Muscle of leg (tissue), 11 donors: Measurements from ENCODE around the gene ABLIM2. TPM values are rescaled to one million over a fixed set of nuclear protein-coding genes. Genes with fewer than 3 reads are reported as not detected.

ENCODE experiments used
- DNase-seq: peaks from one replicate; pipeline ENCODE4 v3.0.0; 2013
- H3K27ac ChIP-seq: one replicate; pipeline ENCODE4 v1.5.1; 2013; ENCODE audit warnings: mild to moderate bottlenecking, low read length, control low read depth
- H3K27me3 ChIP-seq: one replicate; pipeline ENCODE4 v1.6.1; 2013; ENCODE audit warnings: low read length; ENCODE audit not compliant: control insufficient read depth, insufficient read depth
- H3K36me3 ChIP-seq: one replicate; pipeline ENCODE4 v1.6.1; 2013; ENCODE audit warnings: low read length; ENCODE audit not compliant: control insufficient read depth, insufficient read depth
- H3K4me1 ChIP-seq: one replicate; pipeline ENCODE4 v1.6.1; 2013; ENCODE audit warnings: low read length; ENCODE audit not compliant: control insufficient read depth, insufficient read depth
- H3K4me3 ChIP-seq: one replicate; pipeline ENCODE4 v1.5.1; 2013; ENCODE audit warnings: low read length, control low read depth
- H3K9me3 ChIP-seq: replicated peaks from 2 replicates; pipeline ENCODE4 v1.6.1; 2013; ENCODE audit warnings: low read depth, low read length; ENCODE audit not compliant: control insufficient read depth
- WGBS: methylation state at CpG from one replicate; pipeline ENCODE4 v1.1.5; 2013; ENCODE audit warnings: missing lambda C conversion rate; ENCODE audit not compliant: insufficient coverage; 5-methylcytosine and 5-hydroxymethylcytosine counted together
- polyA plus RNA-seq, 8 donors: library from polyadenylated mRNA; unstranded; fragments of 120-200 nt; gene quantifications; one replicate each; pipeline versions ENCODE4 v1.2.1 to v1.2.3, GENCODE V29; 2013; ENCODE audit warnings: inconsistent platforms in 1 of 8, low replicate concordance in 1 of 8; ENCODE audit not compliant: insufficient read length in 8 of 8, insufficient read depth in 1 of 8
- total RNA-seq: library from RNA; stranded (reverse); fragments of 120-200 nt; gene quantifications from one replicate; pipeline ENCODE4 v1.2.4, GENCODE V29; 2013

The ABLIM2 gene
- total and polyA plus RNA-seq, 9 donors, result 3.1 to 10.5 (median 5.7) TPM

DNA sequence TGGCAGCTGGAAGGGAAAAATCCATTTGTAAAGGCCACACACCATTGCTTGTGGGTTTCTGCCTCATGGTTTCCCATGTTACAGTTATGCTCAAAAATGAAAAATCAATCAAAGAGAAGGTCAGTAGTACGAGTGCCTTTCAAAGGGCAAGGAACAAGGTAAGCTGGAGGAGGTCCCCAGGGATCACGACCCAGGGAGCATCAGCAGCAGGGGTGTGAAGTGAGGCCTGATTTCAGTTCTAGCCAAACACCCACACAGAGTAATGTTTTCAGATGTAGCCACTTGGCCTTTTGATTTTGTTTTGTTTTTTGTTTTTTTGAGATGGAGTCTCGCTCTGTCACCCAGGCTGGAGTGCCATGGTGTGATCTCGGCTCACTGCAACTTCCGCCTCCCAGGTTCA is 149.5 kb downstream of the ABLIM2 start:
- 92% methylated on average over 3 of the region's 5 CpGs for WGBS
- peaks cover 8% of the 10 kb centered on the region for H3K27me3 ChIP-seq

DNA sequence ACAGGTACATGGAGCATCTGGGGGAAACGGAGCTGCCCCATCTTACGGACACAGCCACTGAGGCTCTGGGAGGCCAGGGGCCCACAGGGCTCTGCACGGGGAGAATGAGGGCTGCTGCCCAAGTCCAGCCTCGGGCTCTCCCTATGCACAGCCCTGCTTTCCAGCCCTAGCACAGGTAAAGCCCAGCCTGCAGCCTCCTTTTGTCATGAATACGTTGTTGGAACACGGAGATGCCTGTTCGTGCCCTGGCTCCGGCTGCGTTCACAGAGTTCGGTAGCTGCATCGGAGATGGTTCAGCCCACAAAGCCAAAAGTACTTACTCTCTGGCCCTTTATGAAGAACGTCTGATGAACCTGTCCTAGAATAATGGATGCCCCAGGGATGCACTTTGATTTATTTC is 150.2 kb downstream of the ABLIM2 start:
- 87% methylated on average over 12 of the region's 12 CpGs for WGBS
- no peaks in the 10 kb centered on the region for H3K36me3 ChIP-seq

More for the DNA sequence above, 149.5 kb downstream of the ABLIM2 start:
- H3K4me1 ChIP-seq, result peaks cover 22% of the 10 kb centered on the region
- H3K9me3 ChIP-seq, result no peaks in the 10 kb centered on the region
- H3K36me3 ChIP-seq, result no peaks in the 10 kb centered on the region
- DNase-seq, result no peak
- no peak overlapping the region for H3K4me3 ChIP-seq
- no peak overlapping the region for H3K27ac ChIP-seq

GRCh38 chr4:8007581-8007980 is 151.0 kb downstream of the ABLIM2 start:
- H3K27me3 ChIP-seq, result peaks cover 3% of the 10 kb centered on the region
- no peaks in the 10 kb centered on the region for H3K9me3 ChIP-seq
- no peak overlapping the region for H3K27ac ChIP-seq
- 76% methylated on average over 11 of the region's 11 CpGs for WGBS
- H3K4me3 ChIP-seq, result no peak overlapping the region
- peaks cover 22% of the 10 kb centered on the region for H3K4me1 ChIP-seq
- no peaks in the 10 kb centered on the region for H3K36me3 ChIP-seq
- no peak for DNase-seq

More for the DNA sequence above, 150.2 kb downstream of the ABLIM2 start:
- Histone ChIP-seq H3K27me3 (peaks cover 3% of the 10 kb centered on the region), H3K4me1 (peaks cover 22% of the 10 kb centered on the region), H3K4me3 (no peak overlapping the region), H3K9me3 (no peaks in the 10 kb centered on the region), H3K27ac (no peak overlapping the region)
- DNase-seq, result no peak

GRCh38 chr4:8006471-8006870 is 152.1 kb downstream of the ABLIM2 start:
- Histone ChIP-seq H3K4me1 (peaks cover 22% of the 10 kb centered on the region), H3K27ac (no peak overlapping the region), H3K36me3 (no peaks in the 10 kb centered on the region), H3K27me3 (peaks cover 2% of the 10 kb centered on the region), H3K9me3 (no peaks in the 10 kb centered on the region), H3K4me3 (no peak overlapping the region)
- 74% methylated on average over 6 of the region's 12 CpGs for WGBS
- no peak for DNase-seq

DNA sequence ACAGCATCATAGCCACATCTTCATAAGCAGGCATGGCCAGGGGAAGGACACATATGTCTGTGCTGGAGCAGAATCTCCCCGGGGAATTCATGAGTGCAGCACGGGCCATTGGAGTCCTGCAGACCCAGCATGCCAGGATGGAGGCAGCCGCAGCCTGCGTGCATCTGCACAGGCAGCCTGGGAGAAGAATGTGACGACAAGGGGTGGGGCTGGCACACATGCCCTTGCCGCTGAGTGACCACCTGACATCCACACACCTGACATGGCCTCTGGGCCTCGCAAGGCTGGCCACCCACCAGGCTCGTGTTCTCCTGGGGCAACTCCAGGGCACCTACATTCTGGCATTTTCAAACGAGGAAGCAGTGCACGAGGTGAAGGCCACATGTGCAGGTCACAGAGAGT is 152.8 kb downstream of the ABLIM2 start:
- Histone ChIP-seq H3K27me3 (peaks cover 2% of the 10 kb centered on the region), H3K9me3 (no peaks in the 10 kb centered on the region), H3K27ac (no peak overlapping the region), H3K36me3 (no peaks in the 10 kb centered on the region), H3K4me3 (no peak overlapping the region), H3K4me1 (peaks cover 16% of the 10 kb centered on the region)
- no peak for DNase-seq
- 54% methylated on average over 10 of the region's 10 CpGs for WGBS

DNA sequence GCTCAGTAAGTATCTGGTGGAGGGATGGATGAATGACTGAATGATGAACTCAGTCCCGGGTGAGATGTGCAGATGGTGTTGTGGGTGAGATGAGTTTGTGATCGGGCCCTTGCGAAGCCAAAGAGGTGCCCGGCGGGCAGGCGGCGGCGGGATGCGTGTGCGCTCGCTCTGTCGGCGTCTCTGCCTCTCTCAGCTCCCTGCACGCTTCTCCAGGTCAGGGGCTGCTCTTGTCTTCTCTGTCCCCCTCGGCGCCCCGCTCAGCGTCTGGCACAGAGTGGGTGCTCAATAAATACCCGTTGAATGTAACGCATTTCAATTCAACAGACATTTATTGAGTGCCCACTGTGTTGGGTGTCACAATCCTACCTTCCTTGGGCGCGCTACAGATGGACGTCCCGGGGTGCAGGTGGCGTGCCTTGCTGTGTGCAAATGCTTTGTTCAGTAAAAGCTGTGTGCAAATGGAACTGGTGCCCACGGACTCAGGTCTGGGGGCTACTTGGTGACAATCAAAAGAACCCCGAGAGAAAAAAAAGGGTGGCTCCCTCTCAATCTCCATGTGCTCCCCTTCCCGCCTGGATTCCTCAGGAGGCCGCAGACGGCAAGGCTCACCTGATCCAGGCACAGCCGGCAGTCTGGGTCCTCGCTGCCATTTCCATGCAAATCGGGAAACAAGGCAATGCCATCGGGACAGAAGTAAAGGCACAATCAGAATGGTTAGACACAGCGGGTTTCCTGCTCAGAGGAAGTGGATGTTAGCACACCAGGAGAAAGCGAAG is 153.4 kb downstream of the ABLIM2 start:
- DNase-seq, result no peak
- Histone ChIP-seq H3K27me3 (peaks cover 2% of the 10 kb centered on the region), H3K9me3 (no peaks in the 10 kb centered on the region), H3K4me1 (peaks cover 10% of the 10 kb centered on the region), H3K4me3 (no peak overlapping the region), H3K27ac (no peak overlapping the region), H3K36me3 (no peaks in the 10 kb centered on the region)
- WGBS, result 86% methylated on average over 36 of the region's 36 CpGs

DNA sequence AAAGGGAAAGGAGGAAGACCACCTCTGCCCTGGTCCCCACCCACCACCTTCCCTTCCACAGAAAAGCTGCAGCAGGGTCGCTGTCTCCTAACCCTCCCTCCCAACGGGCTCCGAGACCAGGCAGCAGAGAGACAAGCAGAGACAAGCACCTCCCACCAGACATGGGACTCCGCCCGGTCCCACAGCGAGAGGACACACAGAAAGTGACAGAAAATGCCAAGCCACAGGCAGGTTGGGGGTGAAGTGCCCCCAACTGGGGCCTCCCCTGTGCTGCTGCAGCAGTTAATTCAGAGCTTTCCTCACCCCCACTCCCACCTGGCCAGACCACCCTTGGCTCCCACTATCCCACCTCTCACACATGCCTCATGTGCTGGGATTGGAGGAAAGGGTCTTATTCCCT is 154.5 kb downstream of the ABLIM2 start:
- Histone ChIP-seq H3K4me1 (peaks cover 3% of the 10 kb centered on the region), H3K4me3 (no peak overlapping the region), H3K27ac (no peak overlapping the region), H3K27me3 (peaks cover 2% of the 10 kb centered on the region), H3K36me3 (no peaks in the 10 kb centered on the region), H3K9me3 (no peaks in the 10 kb centered on the region)
- no peak for DNase-seq
- WGBS, result 60% methylated on average over 5 of the region's 6 CpGs

GRCh38 chr4:8002525-8003309 is 155.9 kb downstream of the ABLIM2 start:
- H3K4me3 ChIP-seq, result no peak overlapping the region
- no peak overlapping the region for H3K27ac ChIP-seq
- H3K36me3 ChIP-seq, result no peaks in the 10 kb centered on the region
- WGBS, result 78% methylated on average over 23 of the region's 23 CpGs
- peaks cover 3% of the 10 kb centered on the region for H3K4me1 ChIP-seq
- DNase-seq, result no peak
- H3K27me3 ChIP-seq, result no peaks in the 10 kb centered on the region
- no peaks in the 10 kb centered on the region for H3K9me3 ChIP-seq

DNA sequence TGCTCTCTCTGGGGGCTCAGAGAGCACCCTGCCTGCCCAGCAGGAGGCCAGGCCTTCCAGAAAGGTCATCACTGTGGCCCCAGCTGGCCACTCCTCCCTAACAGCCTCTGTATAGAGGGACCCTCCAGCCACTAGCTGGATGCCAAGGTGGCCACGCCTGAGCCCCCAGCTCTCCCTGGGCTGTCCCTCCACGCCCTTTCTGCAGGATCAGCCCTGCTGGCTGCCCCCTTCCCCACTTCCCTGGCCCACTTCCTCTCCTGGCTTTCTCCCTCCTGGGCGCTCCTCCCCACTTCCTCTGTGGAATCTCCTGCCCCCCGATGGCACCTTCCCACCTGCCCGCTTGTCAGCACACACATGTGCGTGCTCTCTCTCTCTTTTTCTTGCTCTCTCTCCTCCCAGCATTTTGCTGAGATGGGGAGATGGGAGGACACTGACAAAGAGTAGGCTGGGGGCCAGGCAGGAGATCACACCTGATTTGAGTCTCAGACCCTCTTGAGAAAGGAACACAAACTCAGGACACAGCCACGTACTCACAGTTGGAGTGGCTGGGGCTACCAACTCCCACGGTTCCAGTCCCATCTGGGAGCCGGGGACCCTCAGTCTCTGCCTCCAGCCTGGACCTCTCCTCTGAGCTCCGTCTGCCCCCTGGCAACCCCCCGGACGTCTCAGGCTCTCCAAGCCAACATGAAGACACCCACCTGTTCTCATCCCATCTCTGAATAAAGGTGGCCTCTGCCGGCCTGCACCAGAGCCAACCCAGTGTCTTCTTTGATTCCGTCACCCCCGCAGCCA is 156.9 kb downstream of the ABLIM2 start:
- Histone ChIP-seq H3K4me3 (no peak overlapping the region), H3K9me3 (no peaks in the 10 kb centered on the region), H3K36me3 (no peaks in the 10 kb centered on the region), H3K27me3 (no peaks in the 10 kb centered on the region), H3K27ac (no peak overlapping the region), H3K4me1 (peaks cover 3% of the 10 kb centered on the region)
- no peak for DNase-seq
- WGBS, result 75% methylated on average over 11 of the region's 15 CpGs
